MM.1S (cell line): Measurements from ENCODE around the gene PDS5B.

Experiments used
- EZH2 ChIP-seq: fragments of 300-600 bp; sonication (generic); optimal IDR thresholded peaks from 2 replicates; pipeline ENCODE3; 2017; ENCODE audit warnings: low read depth, mild to moderate bottlenecking, antibody characterized with exemption, low read length, mixed read lengths
- EZH2phosphoT487 ChIP-seq: fragments of 300-600 bp; sonication (generic); IDR thresholded peaks from 2 replicates; pipeline ENCODE4 v1.6.1; 2018; ENCODE audit warnings: antibody characterized with exemption, low read length
- TF ChIP-seq, protein P1 (sequence below): fragments of 300-600 bp; sonication (generic); IDR thresholded peaks from 2 replicates; pipeline ENCODE4 v1.5.1; 2016; ENCODE audit warnings: antibody characterized with exemption, low read length, mixed read lengths

GRCh38 chr13:32587011-32587810 is 959 bp downstream of the PDS5B start:
- TF ChIP-seq EZH2 (no peak), EZH2phosphoT487 (no peak)
- TF ChIP-seq, protein P1, sequence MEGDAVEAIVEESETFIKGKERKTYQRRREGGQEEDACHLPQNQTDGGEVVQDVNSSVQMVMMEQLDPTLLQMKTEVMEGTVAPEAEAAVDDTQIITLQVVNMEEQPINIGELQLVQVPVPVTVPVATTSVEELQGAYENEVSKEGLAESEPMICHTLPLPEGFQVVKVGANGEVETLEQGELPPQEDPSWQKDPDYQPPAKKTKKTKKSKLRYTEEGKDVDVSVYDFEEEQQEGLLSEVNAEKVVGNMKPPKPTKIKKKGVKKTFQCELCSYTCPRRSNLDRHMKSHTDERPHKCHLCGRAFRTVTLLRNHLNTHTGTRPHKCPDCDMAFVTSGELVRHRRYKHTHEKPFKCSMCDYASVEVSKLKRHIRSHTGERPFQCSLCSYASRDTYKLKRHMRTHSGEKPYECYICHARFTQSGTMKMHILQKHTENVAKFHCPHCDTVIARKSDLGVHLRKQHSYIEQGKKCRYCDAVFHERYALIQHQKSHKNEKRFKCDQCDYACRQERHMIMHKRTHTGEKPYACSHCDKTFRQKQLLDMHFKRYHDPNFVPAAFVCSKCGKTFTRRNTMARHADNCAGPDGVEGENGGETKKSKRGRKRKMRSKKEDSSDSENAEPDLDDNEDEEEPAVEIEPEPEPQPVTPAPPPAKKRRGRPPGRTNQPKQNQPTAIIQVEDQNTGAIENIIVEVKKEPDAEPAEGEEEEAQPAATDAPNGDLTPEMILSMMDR, result no peak
